ENCODE measurements around the gene IFI27L2.

- TF ChIP-seq CTCF (IDR thresholded peaks at IDR 0.05; ENCODE audit: insufficient read depth, low read length) (no peak), SPI1 (IDR thresholded peaks at IDR 0.05; ENCODE audit: borderline replicate concordance, low read depth) (no peak), GABPA (IDR thresholded peaks at IDR 0.05; ENCODE audit: low read depth) (no peak)
Measured at GRCh38 chr14:94081386-94081820, 48.0 kb downstream of the IFI27L2 start.

All from HL-60 (cell line).